Liver (tissue), 9 donors: ENCODE results near the gene CDK5R2. TPM values are rescaled to one million over a fixed set of nuclear protein-coding genes. Genes with fewer than 3 reads are reported as not detected.

Source experiments
- DNase-seq: peaks from one replicate; pipeline ENCODE4 v3.0.0-alpha.2; 2017; ENCODE audit warnings: low spot score
- H3K27ac ChIP-seq, 2 donors: one replicate each; pipeline ENCODE4 v1.7.0; 2013; ENCODE audit warnings: inconsistent platforms in 2 of 2, low read length in 2 of 2, control low read depth in 1 of 2, low read depth in 1 of 2, mild to moderate bottlenecking in 1 of 2
- H3K27me3 ChIP-seq, 4 donors: one replicate each; pipeline versions ENCODE4 v1.6.1 to v1.7.0; 2013; ENCODE audit warnings: low read length in 3 of 4, inconsistent platforms in 1 of 4, mild to moderate bottlenecking in 1 of 4, moderate library complexity in 1 of 4; ENCODE audit not compliant: control insufficient read depth in 4 of 4, insufficient read depth in 4 of 4
- H3K36me3 ChIP-seq, 4 donors: one replicate each; pipeline versions ENCODE4 v1.6.1 to v1.7.0; 2013; ENCODE audit warnings: low read length in 3 of 4, mild to moderate bottlenecking in 3 of 4, low read depth in 1 of 4, moderate library complexity in 1 of 4; ENCODE audit not compliant: control insufficient read depth in 4 of 4, insufficient read depth in 3 of 4
- H3K4me1 ChIP-seq, 4 donors: one replicate each; pipeline versions ENCODE4 v1.6.1 to v1.7.0; 2013; ENCODE audit warnings: low read length in 3 of 4, mild to moderate bottlenecking in 3 of 4, moderate library complexity in 1 of 4; ENCODE audit not compliant: control insufficient read depth in 4 of 4, insufficient read depth in 4 of 4
- H3K4me3 ChIP-seq, 3 donors: one replicate each; pipeline versions ENCODE4 v1.6.1 to v1.7.0; 2013; ENCODE audit warnings: low read length in 3 of 3, control low read depth in 1 of 3, low read depth in 1 of 3, mild to moderate bottlenecking in 1 of 3
- H3K9ac ChIP-seq, 2 donors: one replicate each; pipeline ENCODE4 v1.7.0; 2013; ENCODE audit warnings: low read length in 2 of 2, mild to moderate bottlenecking in 2 of 2, moderate library complexity in 2 of 2, control low read depth in 1 of 2, low read depth in 1 of 2
- H3K9me3 ChIP-seq, 4 donors: one replicate each; pipeline versions ENCODE4 v1.6.1 to v1.7.0; 2013; ENCODE audit warnings: low read length in 3 of 4; ENCODE audit not compliant: control insufficient read depth in 4 of 4
- ATF3 ChIP-seq: IDR thresholded peaks from 2 replicates; pipeline ENCODE4 v1.6.1; 2016; ENCODE audit warnings: antibody characterized with exemption
- EGR1 ChIP-seq, 2 donors: IDR thresholded peaks; 2 replicates each; pipeline ENCODE4 v1.6.1; 2016 to 2018; ENCODE audit warnings: antibody characterized with exemption in 2 of 2, low read depth in 2 of 2
- FOXA1 ChIP-seq: IDR thresholded peaks from 2 replicates; pipeline ENCODE4 v1.6.1; 2016; ENCODE audit warnings: antibody characterized with exemption
- FOXA2 ChIP-seq: IDR thresholded peaks from 2 replicates; pipeline ENCODE4 v1.6.1; 2016; ENCODE audit warnings: antibody characterized with exemption
- GABPA ChIP-seq, 2 donors: IDR thresholded peaks in 1 of 2; conservative IDR thresholded peaks in 1 of 2; 2 replicates each; pipeline ENCODE4 v1.6.1; 2016; ENCODE audit warnings: antibody characterized with exemption in 2 of 2, mild to moderate bottlenecking in 1 of 2, moderate library complexity in 1 of 2
- HNF4A ChIP-seq, 2 donors: conservative IDR thresholded peaks; 2 replicates each; pipeline ENCODE4 v1.6.1; 2016; ENCODE audit warnings: antibody characterized with exemption in 2 of 2, mild to moderate bottlenecking in 2 of 2
- JUND ChIP-seq, 2 donors: IDR thresholded peaks; 2 replicates each; pipeline ENCODE4 v1.6.1; 2016; ENCODE audit warnings: antibody characterized with exemption in 2 of 2
- MAX ChIP-seq: IDR thresholded peaks from 2 replicates; pipeline ENCODE4 v1.6.1; 2016; ENCODE audit warnings: antibody characterized with exemption
- NR2F2 ChIP-seq: IDR thresholded peaks from 2 replicates; pipeline ENCODE4 v1.6.1; 2016; ENCODE audit warnings: antibody characterized with exemption
- RAD21 ChIP-seq, 2 donors: IDR thresholded peaks; 2 replicates each; pipeline ENCODE4 v1.6.1; 2016; ENCODE audit warnings: antibody characterized with exemption in 2 of 2, mild to moderate bottlenecking in 2 of 2
- SP1 ChIP-seq: IDR thresholded peaks from 2 replicates; pipeline ENCODE4 v1.6.1; 2018; ENCODE audit warnings: antibody characterized with exemption, mild to moderate bottlenecking
- TAF1 ChIP-seq: conservative IDR thresholded peaks from 2 replicates; pipeline ENCODE4 v1.6.1; 2016; ENCODE audit warnings: antibody characterized with exemption, mild to moderate bottlenecking
- YY1 ChIP-seq: IDR thresholded peaks from 2 replicates; pipeline ENCODE4 v1.6.1; 2016; ENCODE audit warnings: antibody characterized with exemption, mild to moderate bottlenecking
- ZBTB33 ChIP-seq: IDR thresholded peaks from 2 replicates; pipeline ENCODE4 v1.6.1; 2016; ENCODE audit warnings: antibody characterized with exemption
- WGBS: extraction: QIAGEN DNeasy Blood & Tissue Kit; methylation state at CpG from one replicate; pipeline ENCODE4 v1.1.7; 2013; 5-methylcytosine and 5-hydroxymethylcytosine counted together
- polyA plus RNA-seq, 2 donors: library from polyadenylated mRNA; stranded (reverse) in 1 of 2; unstranded in 1 of 2; fragments of 200-250 nt in 1 of 2; fragments of >200 nt in 1 of 2; fragmentation: Nextera tagmentation in 1 of 2; extraction: Ambion mirVana in 1 of 2; gene quantifications; one replicate each; pipeline versions ENCODE4 v1.2.1 to v1.2.3, GENCODE V29; 2013 to 2015
- total RNA-seq, 2 donors: library from RNA; depleted of rRNA; stranded (reverse); fragments of >200 nt; gene quantifications; one replicate each; pipeline ENCODE4 v1.2.3, GENCODE V29; 2014
- donor health status: healthy.
- donor health status: healthy.
- donor health status: healthy.
- donor health status: healthy.
- donor health status: healthy.

The CDK5R2 gene
- total and polyA plus RNA-seq, 4 donors: not detected

- H3K4me1 ChIP-seq: peaks cover 5 to 30% (median 16%) of the 10 kb centered on the region in 4 donors
- H3K4me3 ChIP-seq: peak overlapping the region in 1 of 3 donors; percentile 32
- TF ChIP-seq FOXA2 (no peak), TAF1 (no peak)
- DNase-seq: no peak
- no peaks in the 10 kb centered on the region for H3K36me3 ChIP-seq
- no peak overlapping the region for H3K9ac ChIP-seq
- no peak overlapping the region for H3K27ac ChIP-seq
- 1% methylated on average over 69 of the region's 69 CpGs for WGBS
- H3K9me3 ChIP-seq: no peaks in the 10 kb centered on the region
- H3K27me3 ChIP-seq: peaks cover 7 to 21% (median 14%) of the 10 kb centered on the region in 4 donors
These were observed 22.6 kb downstream of the CDK5R2 start for GRCh38 chr2:218981881-218982585.

DNA sequence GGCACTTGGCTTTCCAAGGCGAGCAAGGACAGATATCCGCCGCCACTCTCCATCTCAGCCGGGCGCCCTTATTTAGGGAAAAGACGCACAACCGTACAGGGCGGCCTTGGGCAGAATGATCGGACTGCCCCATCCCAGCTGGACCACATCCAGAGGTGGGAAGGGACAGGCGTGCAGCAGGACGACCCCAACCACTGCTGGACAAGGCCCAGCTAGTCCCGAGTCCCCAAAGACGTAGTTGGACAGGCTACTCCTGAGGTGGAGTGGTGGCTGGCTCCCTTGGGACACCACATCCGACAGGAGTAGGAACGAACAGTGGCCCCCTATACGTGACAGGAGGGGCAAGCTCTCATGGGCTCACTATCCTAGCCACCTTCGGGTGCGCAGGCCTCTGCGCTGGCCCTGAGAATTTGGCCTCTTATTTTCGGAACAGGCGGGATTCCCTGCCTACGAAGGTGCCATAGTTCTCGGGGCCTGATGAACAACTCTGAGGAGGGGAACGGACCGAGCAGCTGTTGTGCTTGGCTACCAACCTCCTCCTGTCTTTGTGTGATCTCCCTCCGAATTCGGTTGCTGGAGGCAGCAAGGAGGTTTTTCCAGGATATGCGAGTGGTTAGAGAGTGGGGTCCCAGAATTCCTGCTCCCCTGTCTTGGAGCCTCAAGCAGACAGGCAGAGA is 23.3 kb downstream of the CDK5R2 start:
- H3K27me3 ChIP-seq: peaks cover 7 to 23% (median 13%) of the 10 kb centered on the region in 4 donors
- H3K4me3 ChIP-seq: no peak overlapping the region
- H3K36me3 ChIP-seq: no peaks in the 10 kb centered on the region
- no peak for TF ChIP-seq FOXA1
- no peak for TF ChIP-seq RAD21 (IDR thresholded peaks at IDR 0.05)
- no peak for TF ChIP-seq YY1
- no peak for TF ChIP-seq ZBTB33
- no peak for TF ChIP-seq EGR1 (IDR thresholded peaks at IDR 0.05; ENCODE audit: low read depth in 2 of 2)
- no peak for TF ChIP-seq NR2F2
- TF ChIP-seq GABPA (IDR thresholded peaks at IDR 0.05 in 1 of 2, conservative IDR thresholded peaks at IDR 0.05 in 1 of 2): no peak
- no peak for TF ChIP-seq SP1
- TF ChIP-seq ATF3: no peak
- TF ChIP-seq HNF4A (conservative IDR thresholded peaks at IDR 0.05): no peak
- H3K27ac ChIP-seq: no peak overlapping the region
- no peak overlapping the region for H3K9ac ChIP-seq
- no peaks in the 10 kb centered on the region for H3K9me3 ChIP-seq
- WGBS: 11% methylated on average over 28 of the region's 28 CpGs
- H3K4me1 ChIP-seq: peaks cover 5 to 30% (median 16%) of the 10 kb centered on the region in 4 donors
- DNase-seq: no peak

GRCh38 chr2:218983263-218983933 is 23.9 kb downstream of the CDK5R2 start:
- WGBS: 10% methylated on average over 23 of the region's 23 CpGs

More at GRCh38 chr2:218983263-218983933, 23.9 kb downstream of the CDK5R2 start:
- no peak for DNase-seq
- no peaks in the 10 kb centered on the region for H3K36me3 ChIP-seq
- peaks cover 7 to 23% (median 15%) of the 10 kb centered on the region in 4 donors for H3K27me3 ChIP-seq
- no peak overlapping the region for H3K27ac ChIP-seq
- TF ChIP-seq FOXA2 (no peak), ZBTB33 (no peak), MAX (no peak), NR2F2 (no peak), RAD21 (IDR thresholded peaks at IDR 0.05) (no peak), JUND (IDR thresholded peaks at IDR 0.05) (no peak)
- peaks cover 5 to 30% (median 16%) of the 10 kb centered on the region in 4 donors for H3K4me1 ChIP-seq
- no peak overlapping the region for H3K9ac ChIP-seq
- no peaks in the 10 kb centered on the region for H3K9me3 ChIP-seq
- H3K4me3 ChIP-seq: no peak overlapping the region
